K562 (cell line): ENCODE measurements around the gene GABRE. TPM values are rescaled to one million over a fixed set of nuclear protein-coding genes. Genes with fewer than 3 reads are reported as not detected.
A peak's percentile ranks its signal among the peaks of the same experiment; 100 is the strongest.

Experiments used
- ARID1B ChIP-seq: fragments of 450-650 bp; IDR thresholded peaks from 2 replicates; pipeline ENCODE4 v1.6.1; 2016; ENCODE audit warnings: antibody characterized with exemption, mild to moderate bottlenecking, inconsistent platforms
- CREBBP ChIP-seq: IDR thresholded peaks from one replicate; pipeline ENCODE4 v1.6.1; 2012; ENCODE audit warnings: low read depth, mild to moderate bottlenecking, control low read depth, inconsistent platforms, low read length
- CREM ChIP-seq: IDR thresholded peaks from 2 replicates; pipeline ENCODE4 v1.6.1; 2014; ENCODE audit warnings: antibody characterized with exemption, low read depth
- ESRRB ChIP-seq: fragments of 250-450 bp; sonication (Bioruptor Pico); IDR thresholded peaks from 2 replicates; pipeline ENCODE4 v1.5.0; 2020; ENCODE audit warnings: mild to moderate bottlenecking, moderate library complexity, borderline replicate concordance
- FOSL1 ChIP-seq: fragments of 200-800 bp; sonication (Bioruptor generic); conservative IDR thresholded peaks from 2 replicates; pipeline ENCODE4 v1.6.1; 2016; ENCODE audit warnings: missing genetic modification characterization, missing compliant biosample characterization
- HBP1 ChIP-seq: fragments of 450-650 bp; formaldehyde crosslinking; IDR thresholded peaks from 2 replicates; pipeline ENCODE4 v1.4.0; 2022; ENCODE audit warnings: missing genetic modification characterization
- ILK ChIP-seq: fragments of 450-650 bp; IDR thresholded peaks from 2 replicates; pipeline ENCODE4 v1.6.1; 2016; ENCODE audit warnings: missing genetic modification characterization, low read depth, mild to moderate bottlenecking, missing compliant biosample characterization, moderate library complexity, borderline replicate concordance
- JUND ChIP-seq, 2 experiments: IDR thresholded peaks; 2 replicates in 1 of 2; 3 replicates in 1 of 2; pipeline ENCODE4 v1.6.1; 2011; ENCODE audit warnings: borderline replicate concordance in 2 of 2, low read depth in 2 of 2, low read length in 2 of 2, improper control_type of control experiment in 1 of 2, missing biosample characterization in 1 of 2, missing genetic modification characterization in 1 of 2, missing genetic modification reagents in 1 of 2
- KDM5B ChIP-seq: fragments of 200-600 bp; sonication (generic); IDR thresholded peaks from 2 replicates; pipeline ENCODE4 v1.6.1; 2012; ENCODE audit warnings: low read depth, mild to moderate bottlenecking, moderate library complexity, low read length, control low read depth, inconsistent platforms; ENCODE audit not compliant: insufficient replicate concordance
- LCOR ChIP-seq: sonication (generic); formaldehyde crosslinking; IDR thresholded peaks from 2 replicates; pipeline ENCODE4 v1.8.0; 2022; ENCODE audit warnings: mild to moderate bottlenecking, missing genetic modification reagents
- MAFG ChIP-seq: fragments of 450-650 bp; conservative IDR thresholded peaks from 2 replicates; pipeline ENCODE4 v1.6.1; 2016; ENCODE audit warnings: missing genetic modification characterization, missing compliant biosample characterization
- NKRF ChIP-seq: fragments of 450-650 bp; IDR thresholded peaks from 2 replicates; pipeline ENCODE4 v1.6.1; 2016; ENCODE audit warnings: borderline replicate concordance
- NR1H2 ChIP-seq: sonication (generic); formaldehyde crosslinking; IDR thresholded peaks from 2 replicates; pipeline ENCODE4 v1.4.0; 2020; ENCODE audit warnings: mild to moderate bottlenecking, missing genetic modification reagents
- ZC3H8 ChIP-seq: fragments of 450-650 bp; IDR thresholded peaks from 2 replicates; pipeline ENCODE4 v1.6.1; 2017
- ZNF316 ChIP-seq: fragments of 450-650 bp; IDR thresholded peaks from 2 replicates; pipeline ENCODE4 v1.6.1; 2016
- ZNF449 ChIP-seq: fragments of 250-450 bp; sonication (Bioruptor Pico); IDR thresholded peaks from 2 replicates; pipeline ENCODE4 v1.8.0; 2022; ENCODE audit warnings: moderate library complexity, mild to moderate bottlenecking, inconsistent platforms
- polyA plus RNA-seq, 8 experiments: library from polyadenylated mRNA; depleted of rRNA in 4 of 8; stranded (reverse) in 5 of 8; unstranded in 3 of 8; fragments of >200 nt; fragmentation: Nextera tagmentation in 2 of 8; fragmentation: Illumina TruSeq in 1 of 8; extraction: Ambion mirVana in 2 of 8; extraction: Trizol in 1 of 8; gene quantifications; 2 replicates each; pipeline versions ENCODE4 v1.2.1 to v1.2.3, GENCODE V29; 2011 to 2014; ENCODE audit warnings: inconsistent platforms in 1 of 8, missing spikeins in 1 of 8
- total RNA-seq, 7 experiments: library from RNA; depleted of rRNA in 6 of 7; stranded (reverse); fragments of >200 nt in 6 of 7; fragmentation: Illumina TruSeq in 2 of 7; extraction: Trizol in 2 of 7; gene quantifications; 2 replicates each; pipeline versions ENCODE4 v1.2.1 to v1.2.3, GENCODE V29; 2011 to 2021; ENCODE audit warnings: low replicate concordance in 1 of 7
- TF ChIP-seq, protein P1 (sequence below): fragments of 450-650 bp; formaldehyde crosslinking; IDR thresholded peaks from 2 replicates; pipeline ENCODE4 v1.4.0; 2020; ENCODE audit warnings: mild to moderate bottlenecking
- TF ChIP-seq, protein P2 (sequence below): fragments of 450-650 bp; IDR thresholded peaks from 2 replicates; pipeline ENCODE4 v1.6.1; 2017; ENCODE audit warnings: antibody characterized with exemption, mild to moderate bottlenecking

Gene GABRE
- total and polyA plus RNA-seq, 9 of the 15 experiments (the other 6 are each of a cell fraction or from before 2014, with no cell fraction given): 23.1 to 456 (median 148) TPM

- TF ChIP-seq NKRF (no peak), CREM (0 out of 2 replicates have a peak, but pooled peaks have one; percentile 21), ESRRB (CRISPR knock-in tag) (no peak), ZNF449 (no peak), FOSL1 (peak; percentile 84), ZC3H8 (no peak), CREBBP (no peak), MAFG (tag) (0 out of 2 replicates have a peak, but pooled peaks have one; percentile 16), KDM5B (no peak), LCOR (CRISPR knock-in tag) (no peak), ILK (tag) (no peak), JUND (IDR thresholded peaks at IDR 0.05; ENCODE audit: borderline replicate concordance, low read depth, low read length) (peak; percentile 94), JUND (tag; IDR thresholded peaks at IDR 0.05; ENCODE audit: borderline replicate concordance, low read depth, low read length) (peak; percentile 90; the same call in 2 of the 3 replicates), ARID1B (peak; percentile 49), ZNF316 (peak; percentile 60), HBP1 (CRISPR knock-in tag) (no peak), NR1H2 (CRISPR knock-in tag) (no peak)
- TF ChIP-seq, protein P1, sequence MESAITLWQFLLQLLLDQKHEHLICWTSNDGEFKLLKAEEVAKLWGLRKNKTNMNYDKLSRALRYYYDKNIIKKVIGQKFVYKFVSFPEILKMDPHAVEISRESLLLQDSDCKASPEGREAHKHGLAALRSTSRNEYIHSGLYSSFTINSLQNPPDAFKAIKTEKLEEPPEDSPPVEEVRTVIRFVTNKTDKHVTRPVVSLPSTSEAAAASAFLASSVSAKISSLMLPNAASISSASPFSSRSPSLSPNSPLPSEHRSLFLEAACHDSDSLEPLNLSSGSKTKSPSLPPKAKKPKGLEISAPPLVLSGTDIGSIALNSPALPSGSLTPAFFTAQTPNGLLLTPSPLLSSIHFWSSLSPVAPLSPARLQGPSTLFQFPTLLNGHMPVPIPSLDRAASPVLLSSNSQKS (CRISPR knock-in tag): no peak
- TF ChIP-seq, protein P2, sequence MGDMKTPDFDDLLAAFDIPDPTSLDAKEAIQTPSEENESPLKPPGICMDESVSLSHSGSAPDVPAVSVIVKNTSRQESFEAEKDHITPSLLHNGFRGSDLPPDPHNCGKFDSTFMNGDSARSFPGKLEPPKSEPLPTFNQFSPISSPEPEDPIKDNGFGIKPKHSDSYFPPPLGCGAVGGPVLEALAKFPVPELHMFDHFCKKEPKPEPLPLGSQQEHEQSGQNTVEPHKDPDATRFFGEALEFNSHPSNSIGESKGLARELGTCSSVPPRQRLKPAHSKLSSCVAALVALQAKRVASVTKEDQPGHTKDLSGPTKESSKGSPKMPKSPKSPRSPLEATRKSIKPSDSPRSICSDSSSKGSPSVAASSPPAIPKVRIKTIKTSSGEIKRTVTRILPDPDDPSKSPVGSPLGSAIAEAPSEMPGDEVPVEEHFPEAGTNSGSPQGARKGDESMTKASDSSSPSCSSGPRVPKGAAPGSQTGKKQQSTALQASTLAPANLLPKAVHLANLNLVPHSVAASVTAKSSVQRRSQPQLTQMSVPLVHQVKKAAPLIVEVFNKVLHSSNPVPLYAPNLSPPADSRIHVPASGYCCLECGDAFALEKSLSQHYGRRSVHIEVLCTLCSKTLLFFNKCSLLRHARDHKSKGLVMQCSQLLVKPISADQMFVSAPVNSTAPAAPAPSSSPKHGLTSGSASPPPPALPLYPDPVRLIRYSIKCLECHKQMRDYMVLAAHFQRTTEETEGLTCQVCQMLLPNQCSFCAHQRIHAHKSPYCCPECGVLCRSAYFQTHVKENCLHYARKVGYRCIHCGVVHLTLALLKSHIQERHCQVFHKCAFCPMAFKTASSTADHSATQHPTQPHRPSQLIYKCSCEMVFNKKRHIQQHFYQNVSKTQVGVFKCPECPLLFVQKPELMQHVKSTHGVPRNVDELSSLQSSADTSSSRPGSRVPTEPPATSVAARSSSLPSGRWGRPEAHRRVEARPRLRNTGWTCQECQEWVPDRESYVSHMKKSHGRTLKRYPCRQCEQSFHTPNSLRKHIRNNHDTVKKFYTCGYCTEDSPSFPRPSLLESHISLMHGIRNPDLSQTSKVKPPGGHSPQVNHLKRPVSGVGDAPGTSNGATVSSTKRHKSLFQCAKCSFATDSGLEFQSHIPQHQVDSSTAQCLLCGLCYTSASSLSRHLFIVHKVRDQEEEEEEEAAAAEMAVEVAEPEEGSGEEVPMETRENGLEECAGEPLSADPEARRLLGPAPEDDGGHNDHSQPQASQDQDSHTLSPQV: 0 out of 2 replicates have a peak, but pooled peaks have one; percentile 27
Measured at GRCh38 chrX:151982222-151982621, 7.7 kb upstream of the GABRE start (continued).
